ENCODE data around the gene GREM2. TPM values are rescaled to one million over a fixed set of nuclear protein-coding genes. Genes with fewer than 3 reads are reported as not detected.

Gene GREM2
- total RNA-seq, 4 donors from 2014 or later, result 1.8 to 8.9 (median 3.3) TPM

GRCh38 chr1:240644732-240645131 is 32.8 kb upstream of the GREM2 start:
- TF ChIP-seq POLR2AphosphoS5 (IDR thresholded peaks at IDR 0.05) (no peak), POLR2A (IDR thresholded peaks at IDR 0.05) (no peak), EP300 (IDR thresholded peaks at IDR 0.05) (no peak), CTCF (IDR thresholded peaks at IDR 0.05) (no peak)
- no peaks in the 10 kb centered on the region for H3K36me3 ChIP-seq
- no peak overlapping the region for H3K27ac ChIP-seq
- H3K4me1 ChIP-seq, result no peaks in the 10 kb centered on the region
- H3K4me3 ChIP-seq, result no peak overlapping the region
- H3K9me3 ChIP-seq, result no peaks in the 10 kb centered on the region
- 68 to 69% methylated on average over 5 to 6 of the region's 6 CpGs for WGBS, 2 donors (ENCODE audit: low coverage in 1 of 2)
- no peaks in the 10 kb centered on the region for H3K27me3 ChIP-seq
- ATAC-seq, result no peak

- WGBS, 2 donors (ENCODE audit: low coverage in 1 of 2), result 75 to 86% methylated on average over 4 to 6 of the region's 16 CpGs
- TF ChIP-seq POLR2AphosphoS5 (IDR thresholded peaks at IDR 0.05) (no peak), CTCF (IDR thresholded peaks at IDR 0.05) (no peak), POLR2A (IDR thresholded peaks at IDR 0.05) (no peak), EP300 (IDR thresholded peaks at IDR 0.05) (no peak)
- Histone ChIP-seq H3K27me3 (no peaks in the 10 kb centered on the region), H3K36me3 (no peaks in the 10 kb centered on the region), H3K4me1 (no peaks in the 10 kb centered on the region), H3K4me3 (no peak overlapping the region), H3K9me3 (no peaks in the 10 kb centered on the region), H3K27ac (no peak overlapping the region)
- no peak for ATAC-seq
Observed at GRCh38 chr1:240635466-240636256, 23.7 kb upstream of the GREM2 start.

GRCh38 chr1:240630409-240630808 is 18.5 kb upstream of the GREM2 start:
- Histone ChIP-seq H3K4me1 (no peaks in the 10 kb centered on the region), H3K27me3 (no peaks in the 10 kb centered on the region), H3K36me3 (no peaks in the 10 kb centered on the region), H3K27ac (no peak overlapping the region), H3K4me3 (no peak overlapping the region), H3K9me3 (no peaks in the 10 kb centered on the region)
- WGBS, 2 donors (ENCODE audit: low coverage in 1 of 2), result 67 to 68% methylated on average over 4 to 5 of the region's 5 CpGs
- ATAC-seq, result no peak
- TF ChIP-seq CTCF (IDR thresholded peaks at IDR 0.05) (no peak), POLR2A (IDR thresholded peaks at IDR 0.05) (no peak), EP300 (IDR thresholded peaks at IDR 0.05) (no peak), POLR2AphosphoS5 (IDR thresholded peaks at IDR 0.05) (no peak)

- no peaks in the 10 kb centered on the region for H3K9me3 ChIP-seq
- TF ChIP-seq POLR2AphosphoS5 (IDR thresholded peaks at IDR 0.05), result no peak
- TF ChIP-seq CTCF (IDR thresholded peaks at IDR 0.05), result no peak
- TF ChIP-seq EP300 (IDR thresholded peaks at IDR 0.05), result no peak
- no peak for TF ChIP-seq POLR2A (IDR thresholded peaks at IDR 0.05)
- H3K4me3 ChIP-seq, result no peak overlapping the region
- no peaks in the 10 kb centered on the region for H3K36me3 ChIP-seq
- H3K27ac ChIP-seq, result no peak overlapping the region
- peaks cover 4% of the 10 kb centered on the region for H3K27me3 ChIP-seq
- WGBS, 2 donors (ENCODE audit: low coverage in 1 of 2), result 94 to 100% methylated on average over 2 of the region's 2 CpGs
- ATAC-seq, result no peak
- no peaks in the 10 kb centered on the region for H3K4me1 ChIP-seq
Observed at GRCh38 chr1:240621249-240621648, 9.3 kb upstream of the GREM2 start.

Measured in gastroesophageal sphincter (tissue), 4 donors.